ENCODE results near the gene POC5. TPM values are rescaled to one million over a fixed set of nuclear protein-coding genes. Genes with fewer than 3 reads are reported as not detected.
"Not testable (repeated sequence)": the region's sequence is repeated elsewhere in the genome, so short reads cannot be mapped to it uniquely, and the experiment has no call there.

The POC5 gene
- total RNA-seq, 1 donor from 2014 or later, result 11.8 TPM

- Mint-ChIP-seq H3K36me3 (ENCODE audit: unreplicated experiment) (peaks cover 20% of the 10 kb centered on the region), H3K4me3 (ENCODE audit: unreplicated experiment) (no peak overlapping the region), H3K4me1 (ENCODE audit: unreplicated experiment) (no peaks in the 10 kb centered on the region), H3K9me3 (ENCODE audit: unreplicated experiment) (no peaks in the 10 kb centered on the region), H3K27ac (ENCODE audit: unreplicated experiment) (no peak overlapping the region), H3K27me3 (ENCODE audit: unreplicated experiment) (no peaks in the 10 kb centered on the region)
- TF ChIP-seq CTCF (IDR thresholded peaks at IDR 0.05), result no peak
- no peak for DNase-seq (ENCODE audit: extremely low spot score, unreplicated experiment)
Observed at GRCh38 chr5:75706775-75707174, 10.5 kb downstream of the POC5 start.

GRCh38 chr5:75706016-75706415 is 11.2 kb downstream of the POC5 start:
- Mint-ChIP-seq H3K36me3 (ENCODE audit: unreplicated experiment) (peaks cover 21% of the 10 kb centered on the region), H3K27me3 (ENCODE audit: unreplicated experiment) (no peaks in the 10 kb centered on the region), H3K4me1 (ENCODE audit: unreplicated experiment) (no peaks in the 10 kb centered on the region), H3K27ac (ENCODE audit: unreplicated experiment) (no peak overlapping the region), H3K9me3 (ENCODE audit: unreplicated experiment) (no peaks in the 10 kb centered on the region), H3K4me3 (ENCODE audit: unreplicated experiment) (no peak overlapping the region)
- no peak for TF ChIP-seq CTCF (IDR thresholded peaks at IDR 0.05)
- DNase-seq (ENCODE audit: extremely low spot score, unreplicated experiment), result no peak

GRCh38 chr5:75701856-75702255 is 15.4 kb downstream of the POC5 start:
- no peak overlapping the region for H3K4me3 Mint-ChIP-seq (ENCODE audit: unreplicated experiment)
- TF ChIP-seq CTCF (IDR thresholded peaks at IDR 0.05), result no peak
- no peaks in the 10 kb centered on the region for H3K9me3 Mint-ChIP-seq (ENCODE audit: unreplicated experiment)
- no peaks in the 10 kb centered on the region for H3K27me3 Mint-ChIP-seq (ENCODE audit: unreplicated experiment)
- H3K27ac Mint-ChIP-seq (ENCODE audit: unreplicated experiment), result no peak overlapping the region
- DNase-seq (ENCODE audit: extremely low spot score, unreplicated experiment), result no peak
- H3K36me3 Mint-ChIP-seq (ENCODE audit: unreplicated experiment), result peaks cover 30% of the 10 kb centered on the region
- H3K4me1 Mint-ChIP-seq (ENCODE audit: unreplicated experiment), result no peaks in the 10 kb centered on the region

GRCh38 chr5:75695472-75696351 is 21.5 kb downstream of the POC5 start:
- H3K36me3 Mint-ChIP-seq (ENCODE audit: unreplicated experiment), result peaks cover 24% of the 10 kb centered on the region
- not testable (repeated sequence) for H3K4me1 Mint-ChIP-seq (ENCODE audit: unreplicated experiment); H3K9me3 Mint-ChIP-seq (ENCODE audit: unreplicated experiment); H3K4me3 Mint-ChIP-seq (ENCODE audit: unreplicated experiment); H3K27me3 Mint-ChIP-seq (ENCODE audit: unreplicated experiment); DNase-seq (ENCODE audit: extremely low spot score, unreplicated experiment); H3K27ac Mint-ChIP-seq (ENCODE audit: unreplicated experiment)

GRCh38 chr5:75694781-75695180 is 22.5 kb downstream of the POC5 start:
- no peak overlapping the region for H3K4me3 Mint-ChIP-seq (ENCODE audit: unreplicated experiment)
- H3K27ac Mint-ChIP-seq (ENCODE audit: unreplicated experiment), result no peak overlapping the region
- no peaks in the 10 kb centered on the region for H3K9me3 Mint-ChIP-seq (ENCODE audit: unreplicated experiment)
- H3K36me3 Mint-ChIP-seq (ENCODE audit: unreplicated experiment), result peaks cover 26% of the 10 kb centered on the region
- no peak for DNase-seq (ENCODE audit: extremely low spot score, unreplicated experiment)
- no peaks in the 10 kb centered on the region for H3K27me3 Mint-ChIP-seq (ENCODE audit: unreplicated experiment)
- H3K4me1 Mint-ChIP-seq (ENCODE audit: unreplicated experiment), result no peaks in the 10 kb centered on the region
- no peak for TF ChIP-seq CTCF (IDR thresholded peaks at IDR 0.05)
